Tongue (tissue), 2 donors: ENCODE data around the gene PFAS. TPM values are rescaled to one million over a fixed set of nuclear protein-coding genes. Genes with fewer than 3 reads are reported as not detected.
"Not testable (repeated sequence)": the region's sequence is repeated elsewhere in the genome, so short reads cannot be mapped to it uniquely, and the experiment has no call there.

ENCODE experiments used
- DNase-seq: peaks from one replicate; pipeline ENCODE4 v3.0.0-alpha.2; 2015
- total RNA-seq: library from RNA; depleted of rRNA; stranded (reverse); fragments of >200 nt; gene quantifications from one replicate; pipeline ENCODE4 v1.2.3, GENCODE V29; 2014

PFAS gene
- total RNA-seq, 1 donor from 2014 or later = 21.3 TPM

DNA sequence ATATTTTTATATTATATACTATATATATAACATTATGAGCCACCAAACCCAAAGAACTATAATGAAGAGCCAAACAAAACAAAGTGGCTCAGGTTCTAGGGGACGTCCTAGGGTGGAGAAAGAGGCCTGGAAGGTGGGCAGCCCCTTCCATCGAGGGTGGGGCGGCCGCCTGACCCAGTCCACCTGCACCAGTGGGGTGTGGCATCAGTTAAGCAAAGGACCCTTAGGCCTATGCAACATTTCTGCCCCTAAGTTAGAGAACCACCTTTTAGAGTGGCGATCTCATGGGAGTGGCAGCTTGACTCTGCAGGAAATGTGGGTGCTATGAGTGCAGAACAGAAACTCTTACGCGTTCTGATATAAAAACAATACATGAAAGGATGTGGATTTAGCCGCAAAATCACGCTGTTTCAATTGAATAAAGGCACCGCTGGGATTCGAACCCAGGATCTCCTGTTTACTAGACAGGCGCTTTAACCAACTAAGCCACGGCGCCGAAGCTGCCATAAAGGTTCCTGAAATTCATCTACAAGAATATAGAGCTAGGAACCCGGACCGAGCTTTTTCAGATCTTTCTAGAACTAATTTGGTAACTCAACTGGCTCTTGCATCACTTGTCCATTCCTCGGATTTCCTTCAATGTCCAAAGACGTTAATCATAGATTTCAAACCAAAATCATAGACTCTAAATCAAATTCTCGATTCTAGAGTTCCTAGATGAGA lies 23.1 kb upstream of the PFAS start:
- DNase-seq = peak; percentile 86

DNA sequence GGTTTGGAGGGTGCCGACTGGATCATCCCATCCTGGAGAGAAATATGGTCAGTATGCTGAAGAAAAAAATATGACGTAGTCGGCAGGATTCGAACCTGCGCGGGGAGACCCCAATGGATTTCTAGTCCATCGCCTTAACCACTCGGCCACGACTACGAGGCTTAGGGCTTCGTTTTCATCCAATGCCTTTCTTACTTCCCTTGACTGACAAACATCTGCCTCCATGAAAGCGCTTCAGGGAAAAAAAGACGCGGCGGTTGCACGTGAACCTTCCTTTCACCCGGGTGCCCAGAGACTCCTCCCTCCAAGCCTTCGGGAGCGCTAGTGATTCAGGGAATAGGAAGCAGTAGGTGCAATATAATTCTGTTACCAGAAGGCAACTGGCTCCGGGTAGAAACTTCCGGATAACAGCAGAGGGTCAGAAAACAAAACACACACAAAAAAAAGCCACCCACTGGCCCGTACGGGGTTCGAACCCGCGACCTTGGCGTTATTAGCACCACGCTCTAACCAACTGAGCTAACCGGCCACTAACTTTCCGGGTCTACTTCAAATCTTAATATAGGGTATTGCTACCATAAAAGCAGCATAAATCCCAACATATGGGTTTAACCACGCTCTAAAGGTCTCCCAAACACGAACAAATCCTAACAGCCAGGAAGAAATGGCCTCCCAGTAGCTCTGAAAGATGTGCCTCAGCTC lies 22.4 kb upstream of the PFAS start:
- peak; percentile 97 for DNase-seq

DNA sequence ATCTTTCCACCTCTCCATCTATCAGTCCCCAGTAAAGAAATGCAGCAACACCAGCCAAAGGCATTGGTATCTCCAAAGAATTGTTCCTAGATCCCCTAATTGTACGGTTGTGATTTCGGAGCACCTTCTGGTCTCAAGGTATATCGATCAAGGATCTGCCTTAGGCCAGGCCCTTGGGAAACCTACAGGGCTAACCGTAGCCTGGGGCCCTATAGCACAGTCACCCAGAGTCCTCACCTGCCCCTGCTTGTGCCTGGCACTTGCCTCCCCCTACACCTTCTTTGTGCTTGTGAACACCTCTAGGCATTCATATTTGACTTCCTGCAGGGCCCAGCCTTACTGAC lies 21.9 kb upstream of the PFAS start:
- no peak for DNase-seq

DNA sequence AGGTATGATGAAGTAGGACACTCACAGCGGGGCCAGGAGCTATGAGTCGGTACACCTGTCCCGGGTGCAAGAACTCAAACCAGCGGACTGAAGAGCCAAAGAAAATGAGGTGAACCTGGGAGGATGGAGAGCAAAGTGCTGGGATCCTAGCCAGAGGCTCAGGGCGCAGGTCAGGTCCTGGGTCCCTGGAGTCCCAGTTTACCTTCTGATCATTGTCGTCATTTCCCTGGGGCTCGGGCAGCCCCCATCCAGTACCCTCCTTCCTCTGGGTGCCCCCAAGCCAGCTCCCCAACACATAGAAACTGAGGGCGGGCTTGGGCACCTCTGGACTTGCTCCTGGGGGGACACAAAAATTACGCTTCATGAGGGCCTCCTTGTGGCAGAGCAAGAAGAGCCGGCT lies 17.4 kb upstream of the PFAS start:
- no peak for DNase-seq

DNA sequence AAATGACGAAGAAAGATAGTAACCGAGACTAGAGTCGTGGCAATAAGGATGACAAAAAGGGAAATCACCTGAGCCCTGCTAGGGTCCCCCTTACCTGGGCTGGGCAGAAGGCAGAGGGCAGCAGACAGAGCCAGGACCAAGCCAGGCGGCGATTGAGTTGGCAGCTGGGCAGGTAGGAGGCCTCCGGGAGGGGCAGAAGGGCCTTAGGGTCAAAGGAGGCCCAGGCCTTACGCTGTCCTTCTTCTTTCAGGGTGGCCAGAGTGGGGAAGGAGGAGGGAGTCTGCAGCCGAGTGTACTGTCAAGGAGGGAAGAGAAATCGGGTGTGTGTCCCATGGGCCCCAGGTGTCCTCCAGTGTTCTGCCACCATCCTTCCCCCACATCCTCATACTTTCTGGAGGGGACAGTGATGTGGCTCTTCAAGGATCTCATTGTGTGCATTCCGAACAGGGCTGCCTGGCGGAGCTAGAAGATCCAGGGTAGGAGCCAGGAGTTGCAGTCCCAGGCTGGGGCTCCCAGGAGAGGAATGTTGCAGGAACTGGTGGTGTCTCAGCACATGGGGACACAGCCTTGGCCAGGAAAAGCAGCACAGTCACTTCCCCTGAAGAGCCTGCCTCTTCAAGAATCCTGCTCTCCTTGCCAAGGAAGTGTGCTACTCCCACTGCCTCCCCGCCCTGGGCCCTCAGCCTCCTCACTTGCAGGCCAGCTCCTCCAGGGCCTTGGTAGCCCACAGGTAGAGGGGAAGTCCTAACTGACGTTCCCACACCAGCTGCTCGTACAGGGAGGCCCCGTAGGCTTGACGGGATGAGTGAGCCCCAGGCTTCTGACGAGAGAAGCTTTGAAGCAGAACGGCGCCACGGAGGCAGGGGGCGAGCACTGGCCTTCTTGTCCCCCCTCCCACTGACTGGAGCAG lies 14.5 kb upstream of the PFAS start:
- DNase-seq = no peak

DNA sequence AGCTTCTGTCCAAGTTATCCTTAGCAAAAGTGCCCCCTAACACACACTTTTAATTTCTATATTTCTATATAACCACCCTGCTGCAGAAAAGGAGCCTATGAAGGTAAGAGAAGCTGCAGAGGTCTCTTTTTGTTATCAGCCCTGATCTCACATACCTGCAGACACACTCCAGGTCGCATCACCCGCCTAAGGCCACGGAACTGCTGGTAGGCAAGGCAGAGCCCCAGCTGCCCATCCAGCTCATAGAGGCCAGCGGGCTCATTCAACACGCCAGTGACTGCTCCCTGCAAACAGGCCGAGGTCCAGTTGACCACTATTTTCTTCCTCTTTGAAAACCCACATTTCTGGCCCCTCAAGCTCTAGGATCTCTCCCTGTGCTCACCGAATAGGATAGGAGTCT lies 13.4 kb upstream of the PFAS start:
- no peak for DNase-seq

DNA sequence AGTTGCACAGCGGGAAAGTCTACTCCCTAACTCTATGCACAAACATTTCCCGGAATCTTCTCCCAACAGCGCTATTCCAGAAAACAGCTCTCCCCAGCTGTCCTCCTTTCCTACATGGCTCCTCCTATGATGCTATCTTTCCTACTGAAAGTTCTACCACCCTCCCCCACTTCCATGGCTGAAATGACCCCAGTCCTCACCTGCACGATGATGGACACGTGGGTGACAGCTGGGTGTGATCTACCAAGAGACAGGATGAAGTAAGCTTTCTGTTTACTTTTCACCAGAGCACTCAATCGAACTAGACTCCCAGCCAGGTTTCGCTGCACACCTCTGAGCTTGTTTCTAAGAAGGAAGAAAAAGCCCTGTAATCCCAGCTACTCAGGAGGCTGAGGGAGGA lies 11.9 kb upstream of the PFAS start:
- DNase-seq = no peak

DNA sequence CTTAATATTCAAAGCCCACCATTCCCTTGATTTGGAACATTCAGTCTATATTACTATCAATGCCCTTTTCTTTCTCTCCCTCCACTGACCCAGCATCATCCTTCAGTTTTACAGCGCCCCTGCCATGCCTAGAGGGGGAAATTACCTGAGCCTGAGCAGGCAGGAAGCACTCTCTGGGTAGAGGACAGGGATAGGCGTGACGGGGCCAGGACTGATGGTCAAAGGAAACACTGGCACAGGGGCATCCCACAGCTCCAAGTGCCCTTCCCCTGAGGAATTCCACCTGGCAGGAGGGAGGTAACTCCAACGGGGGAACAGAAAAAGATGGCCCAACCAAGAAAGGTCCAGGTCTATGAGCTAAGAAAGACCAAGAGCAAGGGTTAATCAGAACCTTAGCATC lies 11.2 kb upstream of the PFAS start:
- DNase-seq = no peak

DNA sequence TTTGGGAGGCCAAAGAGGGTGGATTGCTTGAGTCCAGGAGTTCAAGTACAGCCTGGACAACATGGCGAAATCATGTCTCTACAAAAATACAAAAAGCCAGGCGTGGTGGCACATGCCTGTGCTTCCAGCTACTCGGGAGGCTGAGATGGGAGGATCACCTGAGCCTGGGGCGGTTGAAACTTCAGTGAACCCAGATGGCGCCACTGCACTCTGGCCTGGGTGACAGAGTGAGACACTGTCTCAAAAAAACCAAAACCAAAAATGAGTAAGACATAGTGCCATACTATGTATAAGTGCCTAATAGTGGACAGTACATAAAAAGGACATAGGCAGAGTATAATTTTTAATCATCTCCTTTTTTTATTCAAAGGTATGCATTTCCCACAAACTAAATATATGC lies 5.3 kb upstream of the PFAS start:
- no peak for DNase-seq

DNA sequence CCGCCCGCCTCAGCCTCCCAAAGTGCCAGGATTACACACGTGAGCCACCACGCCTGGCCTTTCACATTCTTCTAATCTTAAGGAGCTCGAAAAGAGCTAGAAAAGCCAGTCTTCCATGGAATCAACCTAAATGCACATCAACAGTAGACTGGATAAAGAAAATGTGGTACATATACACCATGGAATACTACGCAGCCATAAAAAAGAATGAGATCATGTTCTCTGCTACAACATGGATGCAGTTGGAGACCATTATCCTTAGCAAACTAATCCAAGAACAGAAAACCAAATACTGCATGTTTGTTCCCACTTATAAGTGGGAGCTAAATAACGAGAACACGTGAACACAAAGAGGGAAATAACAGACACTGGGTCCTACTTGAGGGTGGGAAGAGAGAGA lies 4.3 kb upstream of the PFAS start:
- no peak for DNase-seq

DNA sequence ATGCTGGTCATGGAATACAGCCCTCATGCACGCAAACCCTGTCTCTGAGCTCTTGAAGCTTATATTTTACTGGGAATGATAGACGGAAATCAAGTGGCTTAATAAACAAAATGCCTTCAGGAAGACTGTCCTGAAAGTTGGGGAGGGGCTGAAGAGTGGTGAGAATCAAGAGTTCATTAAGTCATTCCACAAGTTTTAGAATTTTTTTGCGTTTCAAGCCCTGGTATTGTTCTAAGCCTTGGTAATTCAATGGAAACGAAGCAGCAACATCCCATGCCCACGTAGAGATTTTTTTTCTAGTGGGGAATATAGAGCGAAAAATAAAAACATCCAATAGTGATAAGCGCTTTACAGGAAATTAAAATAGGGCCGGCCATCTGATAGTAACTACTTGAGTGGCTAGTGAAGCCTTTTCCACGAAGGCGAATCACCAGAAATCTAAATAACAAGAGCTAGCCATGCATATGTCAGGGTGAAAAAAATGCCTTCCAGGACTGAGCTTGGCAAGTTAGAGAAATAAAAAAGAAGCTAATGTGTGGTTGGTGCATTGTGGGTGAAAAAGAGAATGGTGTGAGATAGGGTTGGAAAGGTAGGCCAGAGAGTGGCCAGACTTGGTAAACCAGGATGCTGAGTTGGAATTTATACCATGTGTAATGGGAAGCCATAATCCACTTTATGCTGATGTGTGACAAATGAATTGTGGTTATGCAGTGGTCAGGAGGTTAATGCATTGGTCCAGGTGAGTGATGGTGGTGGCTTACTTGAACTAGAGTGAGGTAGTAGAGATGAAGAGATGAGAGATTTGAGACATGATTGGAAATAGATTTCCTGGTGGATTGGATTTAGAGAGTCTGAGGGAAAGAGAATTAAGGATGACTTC lies 772 bp downstream of the PFAS start:
- no peak for DNase-seq

DNA sequence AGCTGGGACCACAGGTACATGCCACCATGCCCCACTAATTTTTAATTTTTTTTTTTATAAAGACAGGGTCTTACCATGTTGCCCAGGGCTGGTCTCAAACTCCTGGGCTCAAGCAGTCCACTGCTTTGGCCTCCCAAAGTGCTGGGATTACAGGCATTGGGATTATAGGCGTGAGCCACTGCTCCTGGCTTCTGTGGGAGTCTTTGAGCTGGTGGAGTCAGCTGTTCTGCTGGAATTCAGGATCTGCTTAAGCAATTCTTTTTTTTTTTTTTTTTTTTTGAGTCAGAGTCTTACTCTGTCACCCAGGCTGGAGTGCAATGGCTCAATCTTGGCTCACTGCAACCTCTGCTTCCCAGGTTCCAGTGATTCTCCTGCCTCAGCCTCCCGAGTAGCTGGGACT lies 2.3 kb downstream of the PFAS start:
- not testable (repeated sequence) for DNase-seq

DNA sequence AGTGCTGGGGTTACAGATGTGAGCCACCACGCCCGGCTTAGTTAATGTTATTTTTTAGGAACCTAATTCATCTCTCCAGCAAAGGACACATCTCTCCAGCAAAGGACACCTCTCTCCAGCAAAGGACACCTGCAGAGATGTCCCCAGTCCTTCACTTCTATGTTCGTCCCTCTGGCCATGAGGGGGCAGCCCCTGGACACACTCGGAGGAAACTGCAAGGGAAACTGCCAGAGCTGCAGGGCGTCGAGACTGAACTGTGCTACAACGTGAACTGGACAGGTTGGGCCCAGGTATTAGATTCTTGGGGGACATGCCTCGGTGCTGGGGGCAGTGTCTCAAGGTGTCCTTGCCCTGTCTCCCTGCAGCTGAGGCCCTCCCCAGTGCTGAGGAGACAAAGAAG lies 4.7 kb downstream of the PFAS start:
- DNase-seq = peak; percentile 15

DNA sequence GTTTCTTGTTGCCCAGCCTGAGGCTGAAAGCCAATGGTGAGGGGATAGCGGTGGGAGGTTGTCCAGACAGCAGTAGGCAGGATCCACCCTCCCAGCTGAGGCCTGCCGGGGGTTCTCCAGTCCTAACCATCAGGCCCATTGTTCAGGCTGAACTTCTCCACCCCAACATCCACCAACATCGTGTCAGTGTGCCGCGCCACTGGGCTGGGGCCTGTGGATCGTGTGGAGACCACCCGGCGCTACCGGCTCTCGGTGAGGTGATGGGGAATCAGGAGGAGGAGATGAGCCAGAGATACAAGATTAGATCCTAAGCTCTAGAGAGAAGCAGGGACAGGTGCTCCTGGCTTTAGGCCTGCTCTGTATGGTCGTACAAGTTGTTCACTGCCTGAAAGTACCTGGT lies 5.8 kb downstream of the PFAS start:
- no peak for DNase-seq

DNA sequence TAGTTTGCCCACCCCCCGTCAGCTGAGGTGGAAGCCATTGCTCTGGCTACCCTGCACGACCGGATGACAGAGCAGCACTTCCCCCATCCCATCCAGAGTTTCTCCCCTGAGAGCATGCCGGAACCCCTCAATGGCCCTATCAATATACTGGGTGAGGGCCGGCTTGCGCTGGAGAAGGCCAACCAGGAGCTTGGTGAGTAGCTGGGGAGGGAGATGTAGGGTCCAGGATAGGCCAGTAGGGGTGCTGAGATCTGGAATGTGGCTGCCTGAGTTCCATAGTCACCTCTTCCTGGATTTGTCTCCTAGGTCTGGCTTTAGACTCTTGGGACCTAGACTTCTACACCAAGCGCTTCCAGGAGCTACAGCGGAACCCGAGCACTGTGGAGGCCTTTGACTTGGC lies 6.4 kb downstream of the PFAS start:
- no peak for DNase-seq

DNA sequence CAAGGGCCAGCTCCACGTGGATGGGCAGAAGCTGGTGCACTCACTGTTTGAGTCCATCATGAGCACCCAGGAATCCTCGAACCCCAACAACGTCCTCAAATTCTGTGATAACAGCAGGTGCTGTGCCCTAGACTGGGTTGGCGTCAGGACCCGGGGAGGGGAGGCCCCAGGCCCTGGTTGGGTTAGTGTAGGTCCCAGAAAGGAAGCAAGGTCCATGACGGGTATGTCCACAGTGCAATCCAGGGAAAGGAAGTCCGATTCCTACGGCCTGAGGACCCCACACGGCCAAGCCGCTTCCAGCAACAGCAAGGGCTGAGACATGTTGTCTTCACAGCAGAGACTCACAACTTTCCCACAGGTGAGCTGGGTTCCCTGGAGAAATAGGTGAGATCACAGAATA lies 7.2 kb downstream of the PFAS start:
- DNase-seq = no peak

DNA sequence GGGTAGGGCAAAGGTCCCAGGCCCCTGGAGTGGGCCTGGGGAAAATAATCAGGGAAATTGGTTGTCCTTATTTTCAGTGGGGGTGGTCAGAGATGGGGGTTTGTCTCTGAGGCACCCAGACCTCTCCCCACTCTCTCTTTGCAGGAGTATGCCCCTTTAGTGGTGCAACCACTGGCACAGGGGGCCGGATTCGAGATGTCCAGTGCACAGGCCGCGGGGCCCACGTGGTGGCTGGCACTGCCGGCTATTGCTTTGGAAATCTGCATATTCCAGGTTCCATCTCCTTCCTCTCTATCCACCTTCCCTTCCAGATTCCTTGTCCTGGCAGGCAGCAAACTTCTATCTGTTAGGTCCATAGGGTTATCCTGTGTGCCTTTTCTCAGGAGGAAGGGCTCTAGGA lies 7.6 kb downstream of the PFAS start:
- DNase-seq = no peak

DNA sequence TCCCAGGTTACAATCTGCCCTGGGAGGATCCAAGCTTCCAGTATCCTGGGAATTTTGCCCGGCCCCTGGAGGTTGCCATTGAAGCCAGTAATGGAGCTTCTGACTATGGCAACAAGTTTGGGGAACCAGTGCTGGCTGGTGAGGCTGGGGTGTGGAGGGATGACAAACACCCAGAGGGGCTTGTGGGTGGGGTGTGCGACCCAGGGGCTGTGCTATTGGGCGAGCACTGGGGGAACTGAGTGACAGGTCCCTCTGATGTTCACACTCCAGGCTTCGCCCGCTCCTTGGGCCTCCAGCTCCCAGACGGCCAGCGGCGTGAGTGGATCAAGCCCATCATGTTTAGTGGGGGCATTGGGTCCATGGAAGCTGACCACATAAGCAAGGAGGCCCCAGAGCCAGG lies 8.7 kb downstream of the PFAS start:
- DNase-seq = no peak

DNA sequence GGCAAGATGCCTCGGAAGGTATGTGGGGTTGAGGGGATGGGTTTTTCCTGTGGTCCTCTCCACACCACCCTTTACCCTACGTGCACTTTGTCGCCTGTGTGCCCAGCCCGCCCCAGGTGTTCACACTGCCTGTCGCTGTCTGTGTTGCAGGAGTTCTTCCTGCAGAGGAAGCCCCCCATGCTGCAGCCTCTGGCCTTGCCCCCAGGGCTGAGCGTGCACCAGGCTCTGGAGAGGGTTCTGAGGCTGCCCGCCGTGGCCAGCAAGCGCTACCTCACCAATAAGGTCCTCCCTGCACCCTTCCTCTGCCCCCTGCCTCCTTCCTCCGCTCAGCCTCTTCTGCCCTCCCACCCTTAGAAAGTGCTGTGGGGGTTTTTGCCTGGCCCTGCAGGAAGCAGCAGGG lies 15.2 kb downstream of the PFAS start:
- DNase-seq = no peak

DNA sequence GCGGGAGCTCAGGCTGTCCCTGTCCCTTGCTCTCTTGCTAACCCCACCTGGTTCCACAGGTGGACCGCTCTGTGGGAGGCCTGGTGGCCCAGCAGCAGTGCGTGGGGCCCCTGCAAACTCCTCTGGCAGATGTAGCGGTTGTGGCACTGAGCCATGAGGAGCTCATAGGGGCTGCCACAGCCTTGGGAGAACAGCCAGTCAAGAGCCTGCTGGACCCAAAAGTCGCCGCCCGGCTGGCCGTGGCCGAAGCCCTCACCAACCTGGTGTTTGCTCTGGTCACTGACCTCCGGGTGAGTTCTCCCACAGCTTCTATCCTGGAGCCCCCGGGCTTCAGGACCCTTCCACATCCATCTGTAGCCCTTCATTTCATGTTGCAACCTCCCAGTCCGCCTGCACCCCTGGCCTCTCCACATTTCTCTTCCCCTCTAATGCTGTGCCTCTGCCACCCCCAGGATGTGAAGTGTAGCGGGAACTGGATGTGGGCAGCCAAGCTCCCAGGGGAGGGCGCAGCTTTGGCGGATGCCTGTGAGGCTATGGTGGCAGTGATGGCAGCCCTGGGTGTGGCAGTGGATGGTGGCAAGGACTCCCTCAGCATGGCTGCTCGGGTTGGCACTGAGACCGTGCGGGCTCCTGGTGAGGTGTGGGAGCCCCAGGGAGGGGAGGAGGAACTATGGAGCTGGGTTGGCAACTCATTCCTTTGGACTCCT lies 15.9 kb downstream of the PFAS start:
- DNase-seq = no peak

DNA sequence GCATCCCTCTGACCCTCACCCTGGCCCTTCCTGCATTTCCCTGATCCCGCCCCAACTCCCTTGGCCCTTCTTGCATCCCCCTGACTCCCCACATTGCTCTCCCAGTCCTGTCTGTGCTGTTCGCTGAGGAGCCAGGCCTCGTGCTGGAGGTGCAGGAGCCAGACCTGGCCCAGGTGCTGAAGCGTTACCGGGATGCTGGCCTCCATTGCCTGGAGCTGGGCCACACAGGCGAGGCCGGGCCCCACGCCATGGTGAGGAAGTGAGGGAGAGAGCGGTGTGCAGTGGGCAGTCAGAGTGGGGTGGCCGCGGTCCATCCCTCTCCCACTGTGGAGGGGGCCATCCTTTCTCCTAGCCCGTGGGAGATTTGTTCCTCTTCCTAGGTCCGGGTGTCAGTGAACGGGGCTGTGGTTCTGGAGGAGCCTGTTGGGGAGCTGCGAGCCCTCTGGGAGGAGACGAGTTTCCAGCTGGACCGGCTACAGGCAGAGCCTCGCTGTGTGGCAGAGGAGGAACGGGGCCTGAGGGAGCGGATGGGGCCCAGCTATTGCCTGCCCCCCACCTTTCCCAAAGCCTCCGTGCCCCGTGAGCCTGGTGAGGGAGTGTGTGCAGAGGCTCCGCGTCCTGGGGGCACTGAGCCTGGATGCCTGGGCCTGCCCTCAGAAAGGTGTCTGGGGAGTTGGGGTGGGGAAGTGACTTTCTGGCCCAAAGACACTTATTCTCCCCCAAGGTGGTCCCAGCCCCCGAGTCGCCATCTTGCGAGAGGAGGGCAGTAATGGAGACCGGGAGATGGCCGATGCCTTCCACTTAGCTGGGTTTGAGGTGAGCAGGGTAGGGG lies 17.8 kb downstream of the PFAS start:
- DNase-seq = no peak
